ENCODE results near the gene SIGLEC11. TPM values are rescaled to one million over a fixed set of nuclear protein-coding genes. Genes with fewer than 3 reads are reported as not detected.
A peak's percentile ranks its signal among the peaks of the same experiment; 100 is the strongest.
"Not testable (repeated sequence)": the region's sequence is repeated elsewhere in the genome, so short reads cannot be mapped to it uniquely, and the experiment has no call there.

The SIGLEC11 gene
- total and polyA plus RNA-seq, 5 experiments from 2014 or later: not detected

DNA sequence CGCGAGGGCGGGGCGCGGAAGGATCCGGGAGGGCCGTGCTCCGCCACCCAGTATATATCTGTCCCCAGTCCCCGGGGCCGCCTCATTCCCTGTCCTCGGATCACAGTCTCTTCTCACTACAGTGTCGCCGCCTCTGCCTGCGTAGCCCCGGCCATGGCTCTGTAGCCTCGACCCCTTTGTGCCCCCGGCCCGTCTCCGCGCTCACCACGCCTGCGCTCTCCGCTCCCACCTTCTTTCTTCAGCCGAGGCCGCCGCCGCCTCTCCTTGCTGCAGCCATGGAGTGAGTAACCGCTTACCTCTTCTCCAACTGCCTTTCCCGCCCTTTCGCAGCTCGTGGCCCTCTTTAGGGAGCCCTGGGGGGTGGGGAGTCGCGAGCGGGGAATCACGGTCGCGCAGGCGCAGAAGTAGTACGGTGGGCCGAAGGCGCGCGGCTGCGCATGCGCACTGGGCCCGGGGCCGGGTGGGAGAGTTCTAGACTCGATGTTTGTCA, 31.8 kb downstream of the SIGLEC11 start, which contains the start of the genes ATF5 and NUP62:
Gene ATF5 (plus strand): TSS at position 85 of the 490 bp plus-strand sequence. CDS start 1,646 bp downstream, outside the sequence.
Gene NUP62 (minus strand): TSS at position 384 of the 490 bp plus-strand sequence. CDS start 19,697 bp downstream, outside the sequence.
- DNase-seq (peak in 9 of 10 donors; percentile 86 to 95 (median 93)), ATAC-seq (peak; percentile 11 to 56)
- peaks cover 43 to 79% (median 67%) of the 10 kb centered on the region in 4 donors for H3K4me1 Mint-ChIP-seq
- H3K4me3 Mint-ChIP-seq: peak within 1 kb of the TSS; percentile 93 to 100 (median 99)
- H3K9me3 Mint-ChIP-seq: peaks cover 0 to 9% (median 0%) of the 10 kb centered on the region in 9 donors
- POLR2A ChIA-PET: interaction anchor here (0.6 to 3.6 kb wide), 27 partner anchors 10 to 907 kb away, joined by 3 to 42 read pairs (median 4); partner anchors contain the start of genes AKT1S1, AP2A1, IL4I1 and JOSD2
- peaks cover 0 to 28% (median 4%) of the 10 kb centered on the region in 3 donors for H3K36me3 Mint-ChIP-seq
- H3K27me3 Mint-ChIP-seq: peaks cover 0 to 5% (median 0%) of the 10 kb centered on the region in 5 donors
- H3K27ac Mint-ChIP-seq: peak within 1 kb of the TSS; percentile 95 to 99 (median 98)

GRCh38 chr19:49927526-49928264, 33.3 kb downstream of the SIGLEC11 start:
- peaks cover 35 to 75% (median 58%) of the 10 kb centered on the region in 4 donors for H3K4me1 Mint-ChIP-seq
- ATAC-seq (no peak), DNase-seq (no peak)
- peak overlapping the region; percentile 93 to 100 (median 99) for H3K4me3 Mint-ChIP-seq
- POLR2A ChIA-PET: interaction anchor here (0.6 to 3.6 kb wide), 4 partner anchors 51 to 504 kb away, joined by 3 to 42 read pairs (median 6); partner anchors contain the start of genes AKT1S1 and TBC1D17
- H3K9me3 Mint-ChIP-seq: peaks cover 0 to 9% (median 0%) of the 10 kb centered on the region in 9 donors
- H3K27ac Mint-ChIP-seq: peak overlapping the region; percentile 56 to 99 (median 88)
- H3K27me3 Mint-ChIP-seq: peaks cover 0 to 5% (median 0%) of the 10 kb centered on the region in 5 donors
- H3K36me3 Mint-ChIP-seq: peaks cover 0 to 33% (median 4%) of the 10 kb centered on the region in 3 donors

- H3K36me3 Mint-ChIP-seq: peaks cover 0 to 41% (median 4%) of the 10 kb centered on the region in 3 donors
- H3K9me3 Mint-ChIP-seq: no peaks in the 10 kb centered on the region
- H3K27me3 Mint-ChIP-seq: peaks cover 0 to 5% (median 0%) of the 10 kb centered on the region in 5 donors
- ATAC-seq (no peak), DNase-seq (no peak)
- peak overlapping the region in 4 of 10 donors; percentile 4 to 65 (median 26) for H3K4me3 Mint-ChIP-seq
- peaks cover 35 to 72% (median 55%) of the 10 kb centered on the region in 4 donors for H3K4me1 Mint-ChIP-seq
- POLR2A ChIA-PET: interaction anchor here (0.7 kb wide), 1 partner anchor 15 kb away, joined by 5 read pairs; no protein-coding TSS in a partner anchor
- H3K27ac Mint-ChIP-seq: peak overlapping the region in 1 of 10 donors; percentile 24
These were observed 34.5 kb downstream of the SIGLEC11 start for GRCh38 chr19:49926515-49926914.

GRCh38 chr19:49925486-49925885, 35.5 kb downstream of the SIGLEC11 start:
- Mint-ChIP-seq H3K4me1 (peaks cover 35 to 70% (median 52%) of the 10 kb centered on the region in 4 donors), H3K27ac (peak overlapping the region in 1 of 10 donors; percentile 52), H3K9me3 (no peaks in the 10 kb centered on the region), H3K36me3 (peaks cover 0 to 44% (median 4%) of the 10 kb centered on the region in 3 donors), H3K27me3 (peaks cover 0 to 5% (median 0%) of the 10 kb centered on the region in 5 donors), H3K4me3 (peak overlapping the region in 2 of 10 donors; percentile 3 to 29)
- POLR2A ChIA-PET: no interaction called here
- no peak for DNase-seq
- ATAC-seq: no peak

GRCh38 chr19:49924881-49925210, 36.1 kb downstream of the SIGLEC11 start:
- H3K27me3 Mint-ChIP-seq, H3K4me3 Mint-ChIP-seq, DNase-seq, ATAC-seq, H3K27ac Mint-ChIP-seq, H3K9me3 Mint-ChIP-seq, POLR2A ChIA-PET: not testable (repeated sequence)
- Mint-ChIP-seq H3K4me1 (peaks cover 32 to 64% (median 48%) of the 10 kb centered on the region in 4 donors), H3K36me3 (peaks cover 0 to 44% (median 4%) of the 10 kb centered on the region in 3 donors)

DNA sequence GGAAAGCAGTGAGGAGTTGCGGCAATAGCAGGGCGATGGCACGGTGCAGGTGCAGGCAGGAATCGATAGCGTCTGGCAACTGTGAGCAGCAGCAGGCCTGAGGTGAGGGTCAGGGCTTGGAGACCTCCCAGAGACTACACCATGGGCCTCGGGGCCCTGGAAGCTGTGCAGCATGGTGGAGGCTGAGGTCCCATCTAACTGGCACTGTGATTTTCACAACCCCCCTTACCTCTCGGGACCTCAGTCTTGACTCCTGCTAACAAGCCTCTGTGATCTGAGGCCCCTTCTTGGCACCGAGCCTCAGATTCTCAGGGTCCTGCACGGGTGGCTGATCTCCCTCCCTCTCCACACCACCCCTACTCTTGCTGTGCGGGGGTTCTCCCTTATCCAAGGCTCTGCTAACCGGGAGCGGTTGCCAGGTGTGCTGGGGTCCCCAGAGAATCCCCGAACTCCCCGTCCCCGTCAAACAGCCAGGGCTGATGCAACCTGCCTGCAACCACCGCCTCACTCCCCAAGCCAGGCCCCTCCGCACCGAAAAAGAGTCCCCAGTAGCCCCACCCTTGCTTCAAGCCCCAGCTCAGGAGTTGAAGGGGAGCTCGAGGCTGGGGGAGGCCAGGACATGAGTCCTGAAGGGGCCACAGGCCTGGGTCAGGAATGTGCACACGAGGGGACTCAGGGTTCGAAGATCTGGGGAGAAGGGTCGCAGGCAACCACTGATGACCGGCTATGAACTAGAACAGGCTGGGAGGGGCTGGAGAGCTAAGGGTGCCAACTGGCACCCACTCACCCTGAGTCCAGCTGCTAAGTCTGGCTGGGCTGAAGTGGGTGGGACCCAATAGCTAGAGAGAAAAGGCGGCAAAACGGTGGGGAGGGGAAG, 36.7 kb downstream of the SIGLEC11 start:
- POLR2A ChIA-PET: no interaction called here
- Mint-ChIP-seq H3K9me3 (no peaks in the 10 kb centered on the region), H3K4me3 (no peak overlapping the region), H3K4me1 (peaks cover 30 to 62% (median 44%) of the 10 kb centered on the region in 4 donors), H3K27ac (peak overlapping the region in 1 of 10 donors; percentile 65), H3K27me3 (no peaks in the 10 kb centered on the region), H3K36me3 (peaks cover 0 to 49% (median under 1%) of the 10 kb centered on the region in 3 donors)
- ATAC-seq (no peak), DNase-seq (no peak)

DNA sequence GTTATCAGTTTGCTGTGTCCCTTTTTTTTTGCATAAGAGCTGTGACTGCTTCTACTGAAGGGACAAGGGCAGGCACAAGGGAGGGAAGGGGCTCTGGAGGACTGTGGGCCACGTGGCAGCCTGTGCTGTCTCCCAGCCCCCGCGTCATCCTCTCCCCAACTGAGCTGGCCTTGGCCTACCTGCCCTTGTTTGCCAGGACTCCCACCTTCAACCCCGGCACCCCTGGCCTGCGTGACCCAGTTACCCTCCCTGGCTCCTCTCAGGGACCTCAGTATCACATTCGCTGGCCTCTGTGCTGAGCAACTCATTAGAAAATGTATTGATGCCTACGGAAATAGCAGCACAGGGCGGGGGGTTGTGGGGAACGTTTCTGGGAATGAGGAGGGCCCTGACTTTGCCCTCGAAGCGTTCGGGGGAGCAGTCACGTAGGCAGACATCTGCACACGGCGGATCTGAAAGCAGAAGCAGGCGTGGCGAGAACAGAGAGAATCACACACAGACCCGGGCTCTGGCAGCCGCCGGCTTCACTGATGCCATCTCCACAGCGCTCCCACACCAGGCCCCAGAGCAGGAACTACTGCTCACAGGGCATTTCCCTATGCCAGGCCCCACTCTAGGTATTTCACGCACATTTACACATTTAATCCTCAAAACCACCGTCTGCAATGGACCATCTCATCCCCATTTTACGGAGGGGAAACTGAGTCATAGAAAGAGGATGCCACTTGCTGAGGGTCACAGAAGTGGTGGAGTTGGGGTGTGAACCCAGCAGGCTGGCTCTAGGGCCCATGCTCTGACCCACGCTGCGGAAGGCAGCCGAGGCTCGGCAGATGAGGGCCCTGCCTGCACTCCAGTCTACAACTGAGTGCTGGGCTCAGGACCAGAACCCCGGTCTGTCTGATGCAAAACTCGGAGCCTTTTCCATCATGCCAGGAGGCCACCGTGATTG, 37.6 kb downstream of the SIGLEC11 start:
- Mint-ChIP-seq H3K4me3 (no peak overlapping the region), H3K27me3 (no peaks in the 10 kb centered on the region), H3K9me3 (no peaks in the 10 kb centered on the region), H3K36me3 (peaks cover 0 to 51% (median 0%) of the 10 kb centered on the region in 3 donors), H3K27ac (peak overlapping the region in 1 of 10 donors; percentile 56), H3K4me1 (peaks cover 24 to 60% (median 39%) of the 10 kb centered on the region in 4 donors)
- no peak for DNase-seq
- ATAC-seq: no peak
- POLR2A ChIA-PET: no interaction called here

DNA sequence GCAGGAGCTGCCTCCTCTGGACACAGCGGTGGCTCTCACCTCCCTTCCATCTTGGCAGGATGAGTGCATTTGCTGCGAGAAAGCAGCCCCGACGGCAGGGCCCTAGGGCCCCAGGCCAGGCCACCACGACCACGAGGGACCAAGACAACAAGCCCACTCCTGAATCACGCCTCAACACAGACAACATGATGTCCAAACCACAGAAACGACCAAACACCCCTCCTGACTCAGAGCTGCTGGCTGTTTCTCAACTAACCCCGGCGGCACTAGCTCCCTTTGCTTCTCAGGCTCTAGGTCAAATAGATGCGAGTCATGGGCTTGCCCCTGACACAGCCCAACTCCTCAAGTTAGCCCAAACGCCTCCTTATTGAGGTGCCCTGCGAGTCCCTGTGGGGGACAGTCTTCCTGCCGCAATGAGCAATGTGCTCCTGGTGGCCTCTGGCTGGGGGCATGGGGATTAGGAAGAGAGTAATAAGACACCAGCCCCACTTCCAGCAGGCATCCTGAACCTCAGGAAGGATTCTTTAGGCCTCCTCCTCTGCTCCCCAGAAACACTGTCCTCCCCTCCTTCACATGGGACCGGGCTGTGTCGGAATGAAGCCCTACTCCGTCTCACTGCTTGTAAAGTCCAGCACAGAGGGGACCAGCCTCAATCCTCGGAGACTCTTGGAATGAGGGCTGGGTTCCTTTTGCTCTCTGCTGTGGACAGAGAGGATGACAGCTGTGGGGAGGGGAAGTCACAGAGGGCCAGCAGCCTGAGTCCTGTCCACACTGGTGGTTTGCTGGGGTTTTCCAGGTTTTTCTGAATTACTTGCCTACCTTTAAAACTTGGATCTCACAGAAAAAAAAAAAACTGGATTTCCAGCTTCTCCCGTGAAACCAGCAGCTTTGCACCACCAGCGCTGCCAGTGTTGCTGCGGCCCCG, 38.8 kb downstream of the SIGLEC11 start:
- Mint-ChIP-seq H3K27me3 (no peaks in the 10 kb centered on the region), H3K36me3 (peaks cover 0 to 54% (median 0%) of the 10 kb centered on the region in 3 donors), H3K9me3 (no peaks in the 10 kb centered on the region), H3K27ac (peak overlapping the region in 2 of 10 donors; percentile 37 to 80), H3K4me3 (no peak overlapping the region), H3K4me1 (peaks cover 19 to 50% (median 31%) of the 10 kb centered on the region in 4 donors)
- DNase-seq (no peak), ATAC-seq (no peak)
- POLR2A ChIA-PET: interaction anchor here (0.7 kb wide), 1 partner anchor 22 kb away, joined by 3 read pairs; no protein-coding TSS in a partner anchor

DNA sequence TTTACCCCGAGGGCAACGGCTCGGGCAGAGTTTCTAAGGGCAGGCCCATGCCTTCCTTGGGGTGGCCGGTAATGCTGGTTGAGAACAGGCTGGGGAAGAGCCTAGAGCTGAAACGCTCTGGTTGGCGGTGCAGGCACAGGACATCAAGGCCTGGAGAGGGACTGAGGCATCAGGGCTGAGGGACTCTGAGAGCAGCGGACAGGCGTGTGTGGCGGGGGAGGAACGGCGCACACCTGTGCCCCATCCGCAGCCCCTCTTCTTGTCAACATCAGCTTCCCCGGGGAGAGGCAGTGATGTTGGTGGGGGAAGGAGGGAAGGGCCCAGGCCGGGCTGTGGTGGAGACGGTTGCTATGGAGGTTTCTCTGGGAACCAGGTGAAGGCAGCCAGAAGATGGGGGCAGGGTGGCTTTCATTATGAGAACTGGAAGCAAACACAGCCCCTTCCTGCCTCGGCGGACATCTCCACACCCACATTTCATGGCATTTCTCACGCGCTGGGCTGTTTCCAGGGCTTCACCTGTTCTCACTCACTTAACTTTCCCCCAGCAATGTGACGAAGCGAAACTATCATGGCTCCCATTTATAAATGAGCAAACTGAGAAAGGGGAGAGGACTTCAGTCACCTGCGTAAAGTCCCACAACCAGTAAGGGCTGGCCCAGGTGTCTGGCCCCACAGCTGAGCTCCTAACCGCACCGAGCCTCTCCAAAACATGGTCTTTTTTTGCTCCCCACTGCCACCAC, 40.2 kb downstream of the SIGLEC11 start:
- no peak overlapping the region for H3K4me3 Mint-ChIP-seq
- ATAC-seq (no peak), DNase-seq (no peak)
- H3K36me3 Mint-ChIP-seq: peaks cover 0 to 51% (median 0%) of the 10 kb centered on the region in 3 donors
- no peaks in the 10 kb centered on the region for H3K27me3 Mint-ChIP-seq
- H3K27ac Mint-ChIP-seq: peak overlapping the region in 2 of 10 donors; percentile 11 to 41
- POLR2A ChIA-PET: no interaction called here
- H3K4me1 Mint-ChIP-seq: peaks cover 20 to 46% (median 35%) of the 10 kb centered on the region in 4 donors
- H3K9me3 Mint-ChIP-seq: no peaks in the 10 kb centered on the region

DNA sequence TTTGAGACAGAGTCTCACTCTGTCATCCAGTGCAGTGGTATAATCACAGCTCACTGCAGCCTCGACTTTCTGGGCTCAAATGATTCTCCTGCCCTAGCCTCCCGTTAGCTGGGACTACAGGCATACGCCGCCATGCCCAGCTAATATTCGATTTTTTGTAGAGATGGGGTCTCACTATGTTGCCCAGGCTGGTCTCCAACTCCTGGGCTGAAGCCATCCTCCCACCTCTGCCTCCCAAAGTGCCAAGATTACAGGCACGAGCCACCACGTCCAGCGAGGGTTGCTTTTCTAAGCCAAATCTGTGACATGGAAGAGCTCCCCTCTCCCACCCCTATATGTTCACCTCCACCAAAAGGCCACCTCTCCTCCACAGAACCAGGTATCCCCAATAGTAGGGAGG, 42.9 kb downstream of the SIGLEC11 start:
- Mint-ChIP-seq H3K27me3 (no peaks in the 10 kb centered on the region), H3K4me3 (no peak overlapping the region), H3K36me3 (peaks cover 4 to 59% (median 5%) of the 10 kb centered on the region in 3 donors), H3K4me1 (peaks cover 26 to 38% (median 34%) of the 10 kb centered on the region in 4 donors), H3K27ac (peak overlapping the region in 3 of 10 donors; percentile 47 to 63 (median 59)), H3K9me3 (no peaks in the 10 kb centered on the region)
- ATAC-seq (no peak), DNase-seq (no peak)
- POLR2A ChIA-PET: no interaction called here
